Measurements from ENCODE around the gene UBD.
A peak's percentile ranks its signal among the peaks of the same experiment; 100 is the strongest.

Gene UBD

DNA sequence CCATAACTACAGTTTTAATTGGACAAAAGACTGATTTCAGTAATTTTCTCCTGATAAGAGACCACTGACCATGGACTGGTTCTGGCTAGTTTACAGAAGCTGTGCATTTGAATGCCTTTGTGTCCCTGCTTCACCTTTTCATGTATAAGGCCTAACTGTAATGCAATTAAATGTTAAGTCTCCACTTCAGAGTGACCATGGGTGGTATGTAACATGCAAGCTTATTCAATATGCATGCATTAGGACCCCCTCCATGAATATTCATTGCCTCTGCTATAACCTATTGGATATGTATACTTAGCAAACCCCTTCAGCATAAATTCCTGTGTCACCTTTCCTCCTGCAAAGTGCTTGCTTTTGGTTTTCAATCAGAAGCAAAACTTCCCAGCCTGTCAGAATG is 2.2 kb downstream of the UBD start:
- TF ChIP-seq, protein P1, sequence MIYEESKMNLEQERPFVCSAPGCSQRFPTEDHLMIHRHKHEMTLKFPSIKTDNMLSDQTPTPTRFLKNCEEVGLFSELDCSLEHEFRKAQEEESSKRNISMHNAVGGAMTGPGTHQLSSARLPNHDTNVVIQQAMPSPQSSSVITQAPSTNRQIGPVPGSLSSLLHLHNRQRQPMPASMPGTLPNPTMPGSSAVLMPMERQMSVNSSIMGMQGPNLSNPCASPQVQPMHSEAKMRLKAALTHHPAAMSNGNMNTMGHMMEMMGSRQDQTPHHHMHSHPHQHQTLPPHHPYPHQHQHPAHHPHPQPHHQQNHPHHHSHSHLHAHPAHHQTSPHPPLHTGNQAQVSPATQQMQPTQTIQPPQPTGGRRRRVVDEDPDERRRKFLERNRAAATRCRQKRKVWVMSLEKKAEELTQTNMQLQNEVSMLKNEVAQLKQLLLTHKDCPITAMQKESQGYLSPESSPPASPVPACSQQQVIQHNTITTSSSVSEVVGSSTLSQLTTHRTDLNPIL (CRISPR knock-in tag; IDR thresholded peaks at IDR 0.05; ENCODE audit: low read depth) = no peak
- TF ChIP-seq, protein P2, sequence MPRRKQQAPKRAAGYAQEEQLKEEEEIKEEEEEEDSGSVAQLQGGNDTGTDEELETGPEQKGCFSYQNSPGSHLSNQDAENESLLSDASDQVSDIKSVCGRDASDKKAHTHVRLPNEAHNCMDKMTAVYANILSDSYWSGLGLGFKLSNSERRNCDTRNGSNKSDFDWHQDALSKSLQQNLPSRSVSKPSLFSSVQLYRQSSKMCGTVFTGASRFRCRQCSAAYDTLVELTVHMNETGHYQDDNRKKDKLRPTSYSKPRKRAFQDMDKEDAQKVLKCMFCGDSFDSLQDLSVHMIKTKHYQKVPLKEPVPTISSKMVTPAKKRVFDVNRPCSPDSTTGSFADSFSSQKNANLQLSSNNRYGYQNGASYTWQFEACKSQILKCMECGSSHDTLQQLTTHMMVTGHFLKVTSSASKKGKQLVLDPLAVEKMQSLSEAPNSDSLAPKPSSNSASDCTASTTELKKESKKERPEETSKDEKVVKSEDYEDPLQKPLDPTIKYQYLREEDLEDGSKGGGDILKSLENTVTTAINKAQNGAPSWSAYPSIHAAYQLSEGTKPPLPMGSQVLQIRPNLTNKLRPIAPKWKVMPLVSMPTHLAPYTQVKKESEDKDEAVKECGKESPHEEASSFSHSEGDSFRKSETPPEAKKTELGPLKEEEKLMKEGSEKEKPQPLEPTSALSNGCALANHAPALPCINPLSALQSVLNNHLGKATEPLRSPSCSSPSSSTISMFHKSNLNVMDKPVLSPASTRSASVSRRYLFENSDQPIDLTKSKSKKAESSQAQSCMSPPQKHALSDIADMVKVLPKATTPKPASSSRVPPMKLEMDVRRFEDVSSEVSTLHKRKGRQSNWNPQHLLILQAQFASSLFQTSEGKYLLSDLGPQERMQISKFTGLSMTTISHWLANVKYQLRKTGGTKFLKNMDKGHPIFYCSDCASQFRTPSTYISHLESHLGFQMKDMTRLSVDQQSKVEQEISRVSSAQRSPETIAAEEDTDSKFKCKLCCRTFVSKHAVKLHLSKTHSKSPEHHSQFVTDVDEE (CRISPR knock-in tag; IDR thresholded peaks at IDR 0.05) = no peak
- TF ChIP-seq ZNF8 (CRISPR knock-in tag; IDR thresholded peaks at IDR 0.05) (no peak), ZC3H10 (CRISPR knock-in tag; IDR thresholded peaks at IDR 0.05) (no peak), BACH2 (CRISPR knock-in tag; IDR thresholded peaks at IDR 0.05; ENCODE audit: borderline replicate concordance) (no peak), GLIS3 (CRISPR knock-in tag; IDR thresholded peaks at IDR 0.05) (no peak), PPARA (CRISPR knock-in tag; IDR thresholded peaks at IDR 0.05; ENCODE audit: borderline replicate concordance) (no peak), ZFP30 (CRISPR knock-in tag; IDR thresholded peaks at IDR 0.05) (no peak), ZNF565 (CRISPR knock-in tag; conservative IDR thresholded peaks at IDR 0.05; ENCODE audit: low read depth) (no peak)
- TF ChIP-seq, protein P3, sequence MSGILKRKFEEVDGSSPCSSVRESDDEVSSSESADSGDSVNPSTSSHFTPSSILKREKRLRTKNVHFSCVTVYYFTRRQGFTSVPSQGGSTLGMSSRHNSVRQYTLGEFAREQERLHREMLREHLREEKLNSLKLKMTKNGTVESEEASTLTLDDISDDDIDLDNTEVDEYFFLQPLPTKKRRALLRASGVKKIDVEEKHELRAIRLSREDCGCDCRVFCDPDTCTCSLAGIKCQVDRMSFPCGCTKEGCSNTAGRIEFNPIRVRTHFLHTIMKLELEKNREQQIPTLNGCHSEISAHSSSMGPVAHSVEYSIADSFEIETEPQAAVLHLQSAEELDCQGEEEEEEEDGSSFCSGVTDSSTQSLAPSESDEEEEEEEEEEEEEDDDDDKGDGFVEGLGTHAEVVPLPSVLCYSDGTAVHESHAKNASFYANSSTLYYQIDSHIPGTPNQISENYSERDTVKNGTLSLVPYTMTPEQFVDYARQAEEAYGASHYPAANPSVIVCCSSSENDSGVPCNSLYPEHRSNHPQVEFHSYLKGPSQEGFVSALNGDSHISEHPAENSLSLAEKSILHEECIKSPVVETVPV (CRISPR knock-in tag; IDR thresholded peaks at IDR 0.05) = no peak
- no peak for ATAC-seq

DNA sequence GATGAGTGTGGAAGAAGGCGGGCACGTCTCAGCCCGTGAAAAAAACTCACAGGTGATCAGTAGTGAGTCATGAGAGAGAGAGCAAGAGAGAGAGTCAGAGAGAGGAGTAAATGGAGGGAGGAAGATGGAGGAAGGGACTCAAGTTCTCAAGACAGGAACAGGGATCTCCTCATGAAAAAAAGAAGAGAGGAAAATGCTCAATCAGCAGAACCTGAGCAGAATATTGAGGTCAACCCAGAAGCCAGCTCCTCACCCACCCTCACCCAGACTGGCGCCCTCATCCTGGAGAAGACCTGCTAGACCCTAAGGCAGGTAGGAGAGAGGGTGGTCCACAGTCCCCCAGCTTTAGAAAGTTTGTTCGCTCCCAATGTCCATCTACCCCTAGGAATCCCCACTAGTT is 4.8 kb downstream of the UBD start:
- TF ChIP-seq, protein P4, sequence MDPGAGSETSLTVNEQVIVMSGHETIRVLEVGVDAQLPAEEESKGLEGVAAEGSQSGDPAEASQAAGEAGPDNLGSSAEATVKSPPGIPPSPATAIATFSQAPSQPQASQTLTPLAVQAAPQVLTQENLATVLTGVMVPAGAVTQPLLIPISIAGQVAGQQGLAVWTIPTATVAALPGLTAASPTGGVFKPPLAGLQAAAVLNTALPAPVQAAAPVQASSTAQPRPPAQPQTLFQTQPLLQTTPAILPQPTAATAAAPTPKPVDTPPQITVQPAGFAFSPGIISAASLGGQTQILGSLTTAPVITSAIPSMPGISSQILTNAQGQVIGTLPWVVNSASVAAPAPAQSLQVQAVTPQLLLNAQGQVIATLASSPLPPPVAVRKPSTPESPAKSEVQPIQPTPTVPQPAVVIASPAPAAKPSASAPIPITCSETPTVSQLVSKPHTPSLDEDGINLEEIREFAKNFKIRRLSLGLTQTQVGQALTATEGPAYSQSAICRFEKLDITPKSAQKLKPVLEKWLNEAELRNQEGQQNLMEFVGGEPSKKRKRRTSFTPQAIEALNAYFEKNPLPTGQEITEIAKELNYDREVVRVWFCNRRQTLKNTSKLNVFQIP (CRISPR knock-in tag; IDR thresholded peaks at IDR 0.05; ENCODE audit: borderline replicate concordance, low read depth) = no peak
- no peak for TF ChIP-seq ZNF8 (CRISPR knock-in tag; IDR thresholded peaks at IDR 0.05)
- TF ChIP-seq ZNF70 (CRISPR knock-in tag; IDR thresholded peaks at IDR 0.05) = no peak
- ATAC-seq = no peak

DNA sequence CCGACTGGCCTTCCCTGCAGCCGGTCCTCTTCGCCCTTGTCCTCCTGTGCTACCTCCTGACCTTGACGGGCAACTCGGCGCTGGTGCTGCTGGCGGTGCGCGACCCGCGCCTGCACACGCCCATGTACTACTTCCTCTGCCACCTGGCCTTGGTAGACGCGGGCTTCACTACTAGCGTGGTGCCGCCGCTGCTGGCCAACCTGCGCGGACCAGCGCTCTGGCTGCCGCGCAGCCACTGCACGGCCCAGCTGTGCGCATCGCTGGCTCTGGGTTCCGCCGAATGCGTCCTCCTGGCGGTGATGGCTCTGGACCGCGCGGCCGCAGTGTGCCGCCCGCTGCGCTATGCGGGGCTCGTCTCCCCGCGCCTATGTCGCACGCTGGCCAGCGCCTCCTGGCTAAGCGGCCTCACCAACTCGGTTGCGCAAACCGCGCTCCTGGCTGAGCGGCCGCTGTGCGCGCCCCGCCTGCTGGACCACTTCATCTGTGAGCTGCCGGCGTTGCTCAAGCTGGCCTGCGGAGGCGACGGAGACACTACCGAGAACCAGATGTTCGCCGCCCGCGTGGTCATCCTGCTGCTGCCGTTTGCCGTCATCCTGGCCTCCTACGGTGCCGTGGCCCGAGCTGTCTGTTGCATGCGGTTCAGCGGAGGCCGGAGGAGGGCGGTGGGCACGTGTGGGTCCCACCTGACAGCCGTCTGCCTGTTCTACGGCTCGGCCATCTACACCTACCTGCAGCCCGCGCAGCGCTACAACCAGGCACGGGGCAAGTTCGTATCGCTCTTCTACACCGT is 6.1 kb downstream of the UBD start:
- TF ChIP-seq ISL1 (CRISPR knock-in tag; IDR thresholded peaks at IDR 0.05) (no peak), TCF4 (CRISPR knock-in tag; IDR thresholded peaks at IDR 0.05; ENCODE audit: borderline replicate concordance) (no peak), OSR1 (CRISPR knock-in tag; IDR thresholded peaks at IDR 0.05) (no peak), RARB (CRISPR knock-in tag; IDR thresholded peaks at IDR 0.05) (no peak), ZNF565 (CRISPR knock-in tag; conservative IDR thresholded peaks at IDR 0.05; ENCODE audit: low read depth) (no peak), SNAI2 (CRISPR knock-in tag; IDR thresholded peaks at IDR 0.05) (no peak), GLIS3 (CRISPR knock-in tag; IDR thresholded peaks at IDR 0.05) (no peak), PPARA (CRISPR knock-in tag; IDR thresholded peaks at IDR 0.05; ENCODE audit: borderline replicate concordance) (no peak), ARNTL (CRISPR knock-in tag; IDR thresholded peaks at IDR 0.05; ENCODE audit: borderline replicate concordance, low read depth) (no peak), BACH2 (CRISPR knock-in tag; IDR thresholded peaks at IDR 0.05; ENCODE audit: borderline replicate concordance) (no peak), ZNF70 (CRISPR knock-in tag; IDR thresholded peaks at IDR 0.05) (no peak)
- TF ChIP-seq, protein P5, sequence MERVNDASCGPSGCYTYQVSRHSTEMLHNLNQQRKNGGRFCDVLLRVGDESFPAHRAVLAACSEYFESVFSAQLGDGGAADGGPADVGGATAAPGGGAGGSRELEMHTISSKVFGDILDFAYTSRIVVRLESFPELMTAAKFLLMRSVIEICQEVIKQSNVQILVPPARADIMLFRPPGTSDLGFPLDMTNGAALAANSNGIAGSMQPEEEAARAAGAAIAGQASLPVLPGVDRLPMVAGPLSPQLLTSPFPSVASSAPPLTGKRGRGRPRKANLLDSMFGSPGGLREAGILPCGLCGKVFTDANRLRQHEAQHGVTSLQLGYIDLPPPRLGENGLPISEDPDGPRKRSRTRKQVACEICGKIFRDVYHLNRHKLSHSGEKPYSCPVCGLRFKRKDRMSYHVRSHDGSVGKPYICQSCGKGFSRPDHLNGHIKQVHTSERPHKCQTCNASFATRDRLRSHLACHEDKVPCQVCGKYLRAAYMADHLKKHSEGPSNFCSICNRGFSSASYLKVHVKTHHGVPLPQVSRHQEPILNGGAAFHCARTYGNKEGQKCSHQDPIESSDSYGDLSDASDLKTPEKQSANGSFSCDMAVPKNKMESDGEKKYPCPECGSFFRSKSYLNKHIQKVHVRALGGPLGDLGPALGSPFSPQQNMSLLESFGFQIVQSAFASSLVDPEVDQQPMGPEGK (CRISPR knock-in tag; IDR thresholded peaks at IDR 0.05; ENCODE audit: borderline replicate concordance) = no peak
- TF ChIP-seq, protein P2 (CRISPR knock-in tag; IDR thresholded peaks at IDR 0.05) = no peak
- peak; percentile 70 for ATAC-seq

All from SK-N-SH treated with all-trans-retinoic acid at 6 μM for 48 hours (cell line).